ENCODE measurements around the gene VPS33A.

- TF ChIP-seq CTCF (IDR thresholded peaks at IDR 0.05) = no peak
- no peak for TF ChIP-seq HMGA2 (CRISPR knock-in tag; IDR thresholded peaks at IDR 0.05)
- no peak for TF ChIP-seq TCF7 (CRISPR knock-in tag; IDR thresholded peaks at IDR 0.05; ENCODE audit: low read depth)
These were observed 30.6 kb downstream of the VPS33A start for GRCh38 chr12:122235741-122236140.
